ENCODE measurements around the gene PELI2.

The PELI2 gene

DNA sequence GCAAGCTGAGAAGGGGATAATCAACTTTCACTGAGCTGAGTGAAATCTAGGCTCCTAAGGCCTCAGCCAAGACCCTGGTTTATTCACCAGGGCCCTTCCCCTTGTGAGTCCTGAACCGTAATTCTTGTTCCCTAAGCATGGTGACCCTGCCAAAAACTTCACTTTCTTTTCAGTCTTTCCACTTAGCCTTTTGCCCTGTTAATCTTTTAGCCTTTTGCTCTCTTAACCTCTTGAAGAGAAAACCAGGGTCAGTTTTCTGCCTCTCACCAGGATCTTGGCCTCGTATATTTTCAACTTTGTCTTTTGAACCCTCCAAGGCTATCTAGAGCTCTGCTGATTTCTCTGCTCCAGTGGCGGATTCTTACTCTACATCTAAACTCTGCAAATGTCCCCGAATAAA lies 191.0 kb downstream of the PELI2 start:
- Histone ChIP-seq H3K27me3 (no peaks in the 10 kb centered on the region), H3K36me3 (peaks cover 3% of the 10 kb centered on the region), H3K9me3 (no peaks in the 10 kb centered on the region), H3K4me3 (ENCODE audit: low read depth in 1 of 2, low read length in 1 of 2) (no peak overlapping the region), H3K27ac (no peak overlapping the region), H3K4me1 (ENCODE audit: control insufficient read depth in 1 of 2, insufficient read depth in 1 of 2, low read depth in 1 of 2, low read length in 1 of 2) (peaks cover 0 to 4% of the 10 kb centered on the region in 2 experiments)
- TF ChIP-seq, protein P1, sequence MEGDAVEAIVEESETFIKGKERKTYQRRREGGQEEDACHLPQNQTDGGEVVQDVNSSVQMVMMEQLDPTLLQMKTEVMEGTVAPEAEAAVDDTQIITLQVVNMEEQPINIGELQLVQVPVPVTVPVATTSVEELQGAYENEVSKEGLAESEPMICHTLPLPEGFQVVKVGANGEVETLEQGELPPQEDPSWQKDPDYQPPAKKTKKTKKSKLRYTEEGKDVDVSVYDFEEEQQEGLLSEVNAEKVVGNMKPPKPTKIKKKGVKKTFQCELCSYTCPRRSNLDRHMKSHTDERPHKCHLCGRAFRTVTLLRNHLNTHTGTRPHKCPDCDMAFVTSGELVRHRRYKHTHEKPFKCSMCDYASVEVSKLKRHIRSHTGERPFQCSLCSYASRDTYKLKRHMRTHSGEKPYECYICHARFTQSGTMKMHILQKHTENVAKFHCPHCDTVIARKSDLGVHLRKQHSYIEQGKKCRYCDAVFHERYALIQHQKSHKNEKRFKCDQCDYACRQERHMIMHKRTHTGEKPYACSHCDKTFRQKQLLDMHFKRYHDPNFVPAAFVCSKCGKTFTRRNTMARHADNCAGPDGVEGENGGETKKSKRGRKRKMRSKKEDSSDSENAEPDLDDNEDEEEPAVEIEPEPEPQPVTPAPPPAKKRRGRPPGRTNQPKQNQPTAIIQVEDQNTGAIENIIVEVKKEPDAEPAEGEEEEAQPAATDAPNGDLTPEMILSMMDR (IDR thresholded peaks at IDR 0.05): no peak

- H3K27me3 ChIP-seq: no peaks in the 10 kb centered on the region
- H3K9me3 ChIP-seq: no peaks in the 10 kb centered on the region
- peaks cover 3% of the 10 kb centered on the region for H3K36me3 ChIP-seq
- H3K27ac ChIP-seq: no peak overlapping the region
- no peak overlapping the region for H3K4me3 ChIP-seq (ENCODE audit: low read depth in 1 of 2, low read length in 1 of 2)
- H3K4me1 ChIP-seq (ENCODE audit: control insufficient read depth in 1 of 2, insufficient read depth in 1 of 2, low read depth in 1 of 2, low read length in 1 of 2): no peaks in the 10 kb centered on the region
- TF ChIP-seq, protein P1 (IDR thresholded peaks at IDR 0.05): no peak
These were observed 192.4 kb downstream of the PELI2 start for GRCh38 chr14:56310643-56311042.

GRCh38 chr14:56313789-56314188 lies 195.6 kb downstream of the PELI2 start:
- Histone ChIP-seq H3K36me3 (peaks cover 3% of the 10 kb centered on the region), H3K27ac (no peak overlapping the region), H3K9me3 (no peaks in the 10 kb centered on the region), H3K4me1 (ENCODE audit: control insufficient read depth in 1 of 2, insufficient read depth in 1 of 2, low read depth in 1 of 2, low read length in 1 of 2) (no peaks in the 10 kb centered on the region), H3K4me3 (ENCODE audit: low read depth in 1 of 2, low read length in 1 of 2) (no peak overlapping the region), H3K27me3 (no peaks in the 10 kb centered on the region)
- TF ChIP-seq, protein P1 (IDR thresholded peaks at IDR 0.05): no peak

GRCh38 chr14:56318393-56319115 lies 200.3 kb downstream of the PELI2 start:
- Histone ChIP-seq H3K36me3 (no peaks in the 10 kb centered on the region), H3K27me3 (no peaks in the 10 kb centered on the region), H3K4me3 (ENCODE audit: low read depth in 1 of 2, low read length in 1 of 2) (no peak overlapping the region)

GRCh38 chr14:56321861-56322260 lies 203.7 kb downstream of the PELI2 start:
- Histone ChIP-seq H3K4me1 (ENCODE audit: control insufficient read depth in 1 of 2, insufficient read depth in 1 of 2, low read depth in 1 of 2, low read length in 1 of 2) (no peaks in the 10 kb centered on the region), H3K4me3 (ENCODE audit: low read depth in 1 of 2, low read length in 1 of 2) (no peak overlapping the region), H3K27ac (no peak overlapping the region), H3K27me3 (no peaks in the 10 kb centered on the region), H3K36me3 (no peaks in the 10 kb centered on the region), H3K9me3 (no peaks in the 10 kb centered on the region)
- TF ChIP-seq, protein P1 (IDR thresholded peaks at IDR 0.05): no peak

More at GRCh38 chr14:56318393-56319115, 200.3 kb downstream of the PELI2 start:
- TF ChIP-seq, protein P1 (IDR thresholded peaks at IDR 0.05): no peak
- Histone ChIP-seq H3K27ac (no peak overlapping the region), H3K4me1 (ENCODE audit: control insufficient read depth in 1 of 2, insufficient read depth in 1 of 2, low read depth in 1 of 2, low read length in 1 of 2) (no peaks in the 10 kb centered on the region), H3K9me3 (no peaks in the 10 kb centered on the region)
